ENCODE results near the gene CNNM1. TPM values are rescaled to one million over a fixed set of nuclear protein-coding genes. Genes with fewer than 3 reads are reported as not detected.
A peak's percentile ranks its signal among the peaks of the same experiment; 100 is the strongest.

The CNNM1 gene
- total RNA-seq, 1 experiment from 2014 or later = 2.2 TPM

GRCh38 chr10:99337311-99337811 is 8.2 kb downstream of the CNNM1 start:
- DNase-seq (ENCODE audit: low read depth) = peak; percentile 76

GRCh38 chr10:99337901-99338300 is 8.7 kb downstream of the CNNM1 start:
- DNase-seq (ENCODE audit: low read depth) = no peak

GRCh38 chr10:99339077-99339476 is 9.9 kb downstream of the CNNM1 start:
- DNase-seq (ENCODE audit: low read depth) = no peak

GRCh38 chr10:99339563-99340047 is 10.4 kb downstream of the CNNM1 start:
- no peak for DNase-seq (ENCODE audit: low read depth)

- DNase-seq (ENCODE audit: low read depth) = no peak
Measured at GRCh38 chr10:99340650-99341049, 11.5 kb downstream of the CNNM1 start.

GRCh38 chr10:99341248-99341647 is 12.1 kb downstream of the CNNM1 start:
- DNase-seq (ENCODE audit: low read depth) = no peak

GRCh38 chr10:99341860-99342490 is 12.8 kb downstream of the CNNM1 start:
- DNase-seq (ENCODE audit: low read depth) = peak; percentile 86

- no peak for DNase-seq (ENCODE audit: low read depth)
Measured at GRCh38 chr10:99343262-99343661, 14.1 kb downstream of the CNNM1 start.

- peak; percentile 72 for DNase-seq (ENCODE audit: low read depth)
Measured at GRCh38 chr10:99344715-99345114, 15.6 kb downstream of the CNNM1 start.

GRCh38 chr10:99345350-99345749 is 16.2 kb downstream of the CNNM1 start:
- DNase-seq (ENCODE audit: low read depth) = peak; percentile 97

- DNase-seq (ENCODE audit: low read depth) = peak; percentile 91
Measured at GRCh38 chr10:99346247-99346646, 17.1 kb downstream of the CNNM1 start.

GRCh38 chr10:99347672-99348071 is 18.5 kb downstream of the CNNM1 start:
- DNase-seq (ENCODE audit: low read depth) = no peak

GRCh38 chr10:99353182-99353581 is 24.0 kb downstream of the CNNM1 start:
- no peak for DNase-seq (ENCODE audit: low read depth)

- no peak for DNase-seq (ENCODE audit: low read depth)
Measured at GRCh38 chr10:99357691-99358090, 28.5 kb downstream of the CNNM1 start.

- DNase-seq (ENCODE audit: low read depth) = no peak
Measured at GRCh38 chr10:99358101-99358500, 28.9 kb downstream of the CNNM1 start.

- no peak for DNase-seq (ENCODE audit: low read depth)
Measured at GRCh38 chr10:99360934-99361333, 31.8 kb downstream of the CNNM1 start.

- no peak for DNase-seq (ENCODE audit: low read depth)
Measured at GRCh38 chr10:99364125-99364524, 35.0 kb downstream of the CNNM1 start.

- DNase-seq (ENCODE audit: low read depth) = no peak
Measured at GRCh38 chr10:99365311-99365710, 36.2 kb downstream of the CNNM1 start.

GRCh38 chr10:99365736-99366135 is 36.6 kb downstream of the CNNM1 start:
- DNase-seq (ENCODE audit: low read depth) = no peak

- DNase-seq (ENCODE audit: low read depth) = no peak
Measured at GRCh38 chr10:99366666-99367065, 37.5 kb downstream of the CNNM1 start.

- peak; percentile 15 for DNase-seq (ENCODE audit: low read depth)
Measured at GRCh38 chr10:99368646-99369045, 39.5 kb downstream of the CNNM1 start.

GRCh38 chr10:99369126-99369525 is 40.0 kb downstream of the CNNM1 start:
- DNase-seq (ENCODE audit: low read depth) = peak; percentile 48

GRCh38 chr10:99369551-99369950 is 40.4 kb downstream of the CNNM1 start:
- peak; percentile 77 for DNase-seq (ENCODE audit: low read depth)

GRCh38 chr10:99370993-99371392 is 41.8 kb downstream of the CNNM1 start:
- DNase-seq (ENCODE audit: low read depth) = peak; percentile 55
